PC-3 (cell line): ENCODE data around the gene CLDND1. TPM values are rescaled to one million over a fixed set of nuclear protein-coding genes. Genes with fewer than 3 reads are reported as not detected.
A peak's percentile ranks its signal among the peaks of the same experiment; 100 is the strongest.

Source experiments
- ATAC-seq: fragments of 200-7000 bp; cut with Tn5 transposase; 2 replicates; pipeline ENCODE4 v1.9.1; 2020; ENCODE audit warnings: mild to moderate bottlenecking, moderate library complexity
- BruUV-seq: library from RNA; stranded (reverse); fragments of 400-500 nt; replicated peaks from 2 replicates; lab custom pipeline; 2021; lab: Mats Ljungman, UMichigan
- CTCF ChIA-PET: fragments of 300-600 bp; sonication (Branson Sonifier 250); formaldehyde crosslinking; loops from one replicate; lab custom pipeline; 2022; ENCODE audit warnings: antibody characterized with exemption; lab: Charles Lee
- POLR2A ChIA-PET: fragments of 300-600 bp; sonication (Branson Sonifier 250); formaldehyde crosslinking; loops from one replicate; lab custom pipeline; 2022; ENCODE audit warnings: antibody characterized with exemption; ENCODE audit not compliant: unreplicated experiment; lab: Charles Lee
- DNase-seq: peaks from one replicate; pipeline ENCODE4 v3.0.0-alpha.2; 2015
- H2AFZ ChIP-seq: fragments of 300-600 bp; sonication (generic); 2 replicates; pipeline ENCODE4 v1.6.0; 2016; ENCODE audit warnings: antibody characterized with exemption, low read length
- H3F3A ChIP-seq: fragments of 300-600 bp; sonication (generic); one replicate; pipeline ENCODE4 v1.6.0; 2017; ENCODE audit warnings: antibody characterized with exemption, low read length, control low read depth, mild to moderate bottlenecking; ENCODE audit not compliant: unreplicated experiment
- H3K27ac ChIP-seq: fragments of 300-600 bp; sonication (generic); 2 replicates; pipeline ENCODE4 v1.5.1; 2016; ENCODE audit warnings: mild to moderate bottlenecking, low read length
- H3K27me3 ChIP-seq: fragments of 300-600 bp; sonication (generic); 2 replicates; pipeline ENCODE4 v1.6.1; 2016; ENCODE audit warnings: low read length, mixed read lengths
- H3K36me3 ChIP-seq: fragments of 300-600 bp; sonication (generic); 2 replicates; pipeline ENCODE4 v1.6.1; 2016; ENCODE audit warnings: low read depth, mixed run types, low read length, mixed read lengths
- H3K4me1 ChIP-seq: fragments of 300-600 bp; sonication (generic); 2 replicates; pipeline ENCODE4 v1.5.1; 2016; ENCODE audit warnings: low read length; ENCODE audit not compliant: insufficient read depth
- H3K4me2 ChIP-seq: fragments of 300-600 bp; sonication (generic); 2 replicates; pipeline ENCODE4 v1.6.0; 2016; ENCODE audit warnings: low read length
- H3K4me3 ChIP-seq: fragments of 300-600 bp; sonication (generic); 2 replicates; pipeline ENCODE4 v1.5.1; 2016; ENCODE audit warnings: mild to moderate bottlenecking, low read length, mixed read lengths
- H3K79me2 ChIP-seq: fragments of 300-600 bp; sonication (generic); 2 replicates; pipeline ENCODE4 v1.6.1; 2017; ENCODE audit warnings: low read length, mixed read lengths
- H3K9ac ChIP-seq: fragments of 300-600 bp; sonication (generic); 2 replicates; pipeline ENCODE4 v1.6.0; 2016; ENCODE audit warnings: mild to moderate bottlenecking, low read length
- H3K9me2 ChIP-seq: fragments of 300-600 bp; sonication (generic); replicated peaks from 2 replicates; pipeline ENCODE4 v1.6.1; 2016; ENCODE audit warnings: mixed run types, low read length, mixed read lengths
- H3K9me3 ChIP-seq: fragments of 300-600 bp; sonication (generic); 2 replicates; pipeline ENCODE4 v1.6.1; 2016; ENCODE audit warnings: low read length, mixed read lengths
- H4K20me1 ChIP-seq: fragments of 300-600 bp; sonication (generic); 2 replicates; pipeline ENCODE4 v1.6.1; 2016; ENCODE audit warnings: low read length, mixed read lengths
- CTCF ChIP-seq: fragments of 300-600 bp; sonication (generic); conservative IDR thresholded peaks from 2 replicates; pipeline ENCODE4 v1.5.1; 2017; ENCODE audit warnings: antibody characterized with exemption, low read depth, mild to moderate bottlenecking, low read length
- EZH2 ChIP-seq: fragments of 300-600 bp; sonication (generic); IDR thresholded peaks from one replicate; pipeline ENCODE4 v1.6.1; 2017; ENCODE audit warnings: antibody characterized with exemption, mild to moderate bottlenecking, low read length; ENCODE audit not compliant: unreplicated experiment
- EZH2phosphoT487 ChIP-seq: fragments of 300-600 bp; sonication (generic); IDR thresholded peaks from 2 replicates; pipeline ENCODE4 v1.6.1; 2018; ENCODE audit warnings: mild to moderate bottlenecking, antibody characterized with exemption, low read length, borderline replicate concordance
- intact Hi-C: fragments of 100-400 bp; cut with micrococcal nuclease; formaldehyde crosslinking; loops from 2 replicates; pipeline ENCODE4 v1.9.0; 2023
- total RNA-seq: library from RNA; depleted of rRNA; stranded (reverse); fragments of >200 nt; gene quantifications from 2 replicates; pipeline ENCODE4 v1.2.3, GENCODE V29; 2014

The CLDND1 gene
- total RNA-seq, 1 experiment from 2014 or later, result 81.1 TPM

- intact Hi-C loops, result loop anchor here (1.0 to 2.0 kb wide), 3 partner anchors 9 to 474 kb away; partner anchors contain the start of gene CLDND1
- ATAC-seq (peak; percentile 83), DNase-seq (peak; percentile 89)
- 0 out of 2 replicates have a peak, but pooled peaks cover 1% of the 10 kb centered on the region for H3K79me2 ChIP-seq
- ChIA-PET POLR2A (interaction anchor here (0.6 to 0.7 kb wide), 2 partner anchors 61 to 71 kb away, joined by 5 read pairs; no protein-coding TSS in a partner anchor), CTCF (interaction anchor here (0.5 kb wide), 1 partner anchor 302 kb away, joined by 3 read pairs; no protein-coding TSS in a partner anchor)
- H3K9me3 ChIP-seq, result no peaks in the 10 kb centered on the region
- H3K27ac ChIP-seq, result peak overlapping the region; percentile 77
- H3K9ac ChIP-seq, result peak overlapping the region; percentile 33; the same call in 1 of the 2 replicates
- no peaks in the 10 kb centered on the region; the same call in 1 of the 2 replicates for H3K9me2 ChIP-seq
- H4K20me1 ChIP-seq, result 0 out of 2 replicates have a peak, but pooled peaks cover 2% of the 10 kb centered on the region
- TF ChIP-seq EZH2 (no peak), CTCF (no peak), EZH2phosphoT487 (no peak)
- H3K4me2 ChIP-seq, result peak overlapping the region; percentile 63
- no TSS peak for BruUV-seq
- peaks cover 17% of the 10 kb centered on the region; the same call in 1 of the 2 replicates for H3K36me3 ChIP-seq
- peaks cover 11% of the 10 kb centered on the region for H3F3A ChIP-seq
- H2AFZ ChIP-seq, result no peak overlapping the region
- H3K4me3 ChIP-seq, result peak overlapping the region; percentile 3; the same call in 1 of the 2 replicates
- no peaks in the 10 kb centered on the region for H3K27me3 ChIP-seq
- peaks cover 31% of the 10 kb centered on the region for H3K4me1 ChIP-seq
These were observed 9.6 kb downstream of the CLDND1 start for GRCh38 chr3:98513091-98513511.

GRCh38 chr3:98512576-98512975 is 10.1 kb downstream of the CLDND1 start:
- Histone ChIP-seq H3K9ac (peak overlapping the region; percentile 33), H3K4me1 (peaks cover 31% of the 10 kb centered on the region), H3K27ac (peak overlapping the region; percentile 77), H4K20me1 (no peaks in the 10 kb centered on the region), H3K27me3 (no peaks in the 10 kb centered on the region), H3K36me3 (peaks cover 12% of the 10 kb centered on the region; the same call in 1 of the 2 replicates), H3K4me2 (peak overlapping the region; percentile 63), H3K4me3 (peak overlapping the region; percentile 3; the same call in 1 of the 2 replicates), H2AFZ (no peak overlapping the region), H3K79me2 (no peaks in the 10 kb centered on the region), H3K9me2 (no peaks in the 10 kb centered on the region; the same call in 1 of the 2 replicates), H3F3A (peaks cover 11% of the 10 kb centered on the region), H3K9me3 (no peaks in the 10 kb centered on the region)
- CTCF ChIA-PET, result no interaction called here
- POLR2A ChIA-PET, result no interaction called here
- no TSS peak for BruUV-seq
- DNase-seq, result peak; percentile 68
- peak; percentile 76 for ATAC-seq
- no peak for TF ChIP-seq EZH2
- no peak for TF ChIP-seq CTCF
- no peak for TF ChIP-seq EZH2phosphoT487
- intact Hi-C loops, result loop anchor here (1.0 to 2.0 kb wide), 2 partner anchors 33 to 474 kb away; no protein-coding TSS in a partner anchor

- no peak overlapping the region for H3K4me3 ChIP-seq
- ATAC-seq (no peak), DNase-seq (no peak)
- no peaks in the 10 kb centered on the region for H3K36me3 ChIP-seq
- no peaks in the 10 kb centered on the region for H4K20me1 ChIP-seq
- H3K27ac ChIP-seq, result no peak overlapping the region
- BruUV-seq, result no TSS peak
- H3K9me3 ChIP-seq, result no peaks in the 10 kb centered on the region
- no peaks in the 10 kb centered on the region for H3K79me2 ChIP-seq
- CTCF ChIA-PET, result no interaction called here
- peaks cover 8% of the 10 kb centered on the region for H3F3A ChIP-seq
- no peaks in the 10 kb centered on the region; the same call in 1 of the 2 replicates for H3K9me2 ChIP-seq
- TF ChIP-seq EZH2, result no peak
- TF ChIP-seq CTCF, result no peak
- TF ChIP-seq EZH2phosphoT487, result no peak
- no peak overlapping the region for H3K4me2 ChIP-seq
- POLR2A ChIA-PET, result no interaction called here
- H3K9ac ChIP-seq, result no peak overlapping the region
- H3K4me1 ChIP-seq, result peaks cover 25% of the 10 kb centered on the region
- no peak overlapping the region for H2AFZ ChIP-seq
- intact Hi-C loops, result no loop called here
- H3K27me3 ChIP-seq, result no peaks in the 10 kb centered on the region
These were observed 14.1 kb downstream of the CLDND1 start for GRCh38 chr3:98508582-98508981.
